Right lobe of liver (tissue), 4 donors: ENCODE data around the gene TESK1.

Experiments used
- CTCF ChIP-seq, 4 donors: fragments of 200-600 bp in 3 of 4; fragments of 450-650 bp in 1 of 4; IDR thresholded peaks; one replicate each; pipeline versions ENCODE4 v1.5.1 to v1.8.0; 2016 to 2022; ENCODE audit warnings: antibody characterized with exemption in 4 of 4, mild to moderate bottlenecking in 2 of 4
- POLR2A ChIP-seq: fragments of 450-650 bp; IDR thresholded peaks from one replicate; pipeline ENCODE4 v1.6.1; 2017; ENCODE audit warnings: antibody characterized with exemption, mild to moderate bottlenecking
- donor health status: DM: no; HTN: no; CAD: no.
- donor health status: DM: no; HTN: no; CAD: no.
- donor health status: DM: no; HTN: yes; CAD: no.

- TF ChIP-seq CTCF (IDR thresholded peaks at IDR 0.05) (no peak), POLR2A (peak; percentile 48)
Observed at GRCh38 chr9:35618325-35618727, 13.3 kb downstream of the TESK1 start, which contains the start of gene CD72.
